ENCODE results near the gene IQSEC3.

GRCh38 chr12:220946-221550 lies 154.5 kb downstream of the IQSEC3 start:
- TF ChIP-seq EZH2 (IDR thresholded peaks at IDR 0.05; ENCODE audit: borderline replicate concordance, insufficient read depth, low read length, poor library complexity, severe bottlenecking) (no peak), CTCF (IDR thresholded peaks at IDR 0.05; ENCODE audit: poor library complexity, severe bottlenecking) (no peak), EP300 (conservative IDR thresholded peaks at IDR 0.05; ENCODE audit: poor library complexity, severe bottlenecking) (no peak), POLR2AphosphoS5 (IDR thresholded peaks at IDR 0.05) (no peak), RAD21 (conservative IDR thresholded peaks at IDR 0.05) (no peak), MXI1 (conservative IDR thresholded peaks at IDR 0.05; ENCODE audit: poor library complexity, severe bottlenecking) (no peak), TAF1 (IDR thresholded peaks at IDR 0.05; ENCODE audit: low read depth) (no peak)

Measured in neural cell (in vitro differentiated cells).